NOMO-1 treated with DMSO at 0.1 percent for 48 hours (cell line): ENCODE results near the gene ABCA6.
A peak's percentile ranks its signal among the peaks of the same experiment; 100 is the strongest.
"Not testable (repeated sequence)": the region's sequence is repeated elsewhere in the genome, so short reads cannot be mapped to it uniquely, and the experiment has no call there.

Experiments
- DNase-seq: peaks from one replicate; lab custom pipeline; 2025; ENCODE audit not compliant: unreplicated experiment; lab: John Stamatoyannopoulos, UW

The ABCA6 gene

GRCh38 chr17:69141431-69142174 is at the start of gene ABCA6:
ABCA6 (minus strand) TSS chr17:69141895; CDS start chr17:69140703, 1,192 bp downstream.
- DNase-seq, result peak; percentile 29

- no peak for DNase-seq
Measured at GRCh38 chr17:69188796-69189195, 47.1 kb upstream of the ABCA6 start.

- DNase-seq, result no peak
Measured at GRCh38 chr17:69188064-69188463, 46.4 kb upstream of the ABCA6 start.

DNA sequence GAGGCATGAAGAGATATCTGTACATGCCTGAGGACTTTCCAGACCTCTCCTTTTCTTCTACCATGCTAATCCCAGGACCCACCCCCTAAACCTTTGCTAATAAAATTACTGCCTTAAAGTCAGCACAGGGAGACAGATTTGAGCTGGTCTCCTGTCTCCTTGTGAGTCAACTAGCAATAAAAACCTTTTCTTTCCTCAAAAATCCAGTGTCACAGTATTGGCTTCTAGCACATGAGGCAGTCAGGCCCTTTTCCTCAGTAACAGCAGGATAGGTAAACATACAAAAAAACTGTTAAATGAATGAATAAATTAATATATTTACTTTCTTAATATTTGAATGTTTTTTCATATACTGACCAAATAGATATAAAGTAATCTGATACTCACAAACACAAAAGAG is 45.6 kb upstream of the ABCA6 start:
- no peak for DNase-seq

DNA sequence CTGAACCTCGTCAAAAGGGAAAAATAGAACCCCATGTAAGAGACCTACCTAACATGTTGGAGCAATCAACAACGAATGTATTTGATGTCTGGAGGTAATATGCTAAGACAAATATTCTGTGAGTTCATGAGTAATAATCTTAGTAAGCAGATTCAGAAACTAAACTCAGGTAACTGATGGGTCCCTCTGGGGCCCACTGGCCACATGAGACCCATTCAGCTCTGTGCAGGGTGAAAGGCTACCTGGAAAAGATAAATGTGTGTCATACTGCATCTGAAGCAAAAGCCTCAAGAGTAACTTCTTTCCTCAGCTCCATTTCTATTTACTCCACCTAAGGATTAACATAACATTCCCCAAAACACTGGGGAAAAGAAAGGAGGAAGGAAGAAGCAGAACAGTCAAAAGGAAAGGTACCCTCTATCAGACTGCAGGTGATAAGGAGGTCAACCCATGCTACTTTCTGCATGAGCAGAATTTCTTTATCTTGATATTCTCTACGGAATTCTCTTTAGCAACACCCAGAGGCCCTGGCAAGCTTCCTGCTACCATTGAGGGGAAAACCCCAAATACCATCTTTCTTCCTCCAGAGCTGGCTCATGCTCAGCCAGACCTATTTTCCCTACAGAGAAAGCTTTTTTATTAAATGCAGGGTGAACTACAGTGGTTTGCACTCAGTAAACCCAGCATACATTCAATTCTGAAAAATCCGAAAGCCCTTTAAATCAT is 37.7 kb upstream of the ABCA6 start:
- DNase-seq, result no peak

DNA sequence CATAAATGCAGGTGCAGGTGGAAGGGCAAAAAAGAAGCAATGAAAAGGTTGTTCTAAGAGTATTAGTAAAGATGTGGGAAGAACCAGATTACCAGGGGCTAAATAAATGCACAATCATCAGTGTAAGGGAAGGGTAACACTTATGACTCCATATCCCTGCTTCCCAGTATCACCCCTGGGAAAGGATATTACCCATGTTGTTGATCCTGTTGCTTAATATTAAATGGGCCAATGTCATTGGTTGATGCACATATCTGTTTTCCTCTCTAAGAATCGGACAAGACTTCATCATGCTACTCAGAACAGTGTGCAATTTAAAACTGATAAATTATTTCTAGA is 34.7 kb upstream of the ABCA6 start:
- no peak for DNase-seq

GRCh38 chr17:69175625-69176456 is 34.1 kb upstream of the ABCA6 start:
- DNase-seq, result peak; percentile 25

- DNase-seq, result no peak
Measured at GRCh38 chr17:69175262-69175624, 33.5 kb upstream of the ABCA6 start.

DNA sequence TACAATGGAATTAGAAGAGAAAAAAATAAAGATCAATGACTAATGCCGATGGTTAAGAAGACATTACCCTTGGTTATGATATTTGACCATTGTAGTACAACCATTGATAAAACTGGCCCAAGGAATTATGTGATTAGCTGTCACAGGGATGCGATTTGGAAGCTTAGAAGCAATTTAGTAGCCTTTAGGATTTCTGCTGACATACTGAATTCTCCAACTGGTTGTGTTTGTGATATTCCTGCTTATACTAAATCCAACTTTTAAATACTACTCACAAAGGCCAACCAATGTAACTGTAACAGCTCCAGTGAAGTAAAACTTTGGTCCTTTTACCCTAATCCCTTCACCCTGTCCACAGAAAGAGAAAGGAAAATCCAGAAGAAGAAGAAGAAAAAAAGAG is 31.4 kb upstream of the ABCA6 start:
- no peak for DNase-seq

DNA sequence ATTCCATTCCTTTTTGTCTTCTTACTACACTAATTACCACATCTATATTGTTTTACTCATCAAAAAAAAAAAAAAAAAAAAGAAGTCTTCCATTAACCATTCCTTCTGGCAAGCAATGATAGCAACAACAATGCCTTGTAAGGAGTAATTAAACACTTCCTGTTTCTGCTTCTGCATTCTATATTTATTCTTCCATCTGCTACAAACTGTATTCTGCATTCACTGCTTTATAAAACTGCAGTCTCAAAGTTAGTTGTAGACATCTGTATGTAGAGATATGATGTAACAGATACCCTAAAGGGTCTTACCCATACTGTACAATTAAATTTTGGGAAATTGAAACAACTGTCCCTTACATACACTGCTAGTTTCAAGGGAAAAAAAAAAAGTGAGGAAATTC is 28.7 kb upstream of the ABCA6 start:
- peak; percentile 91 for DNase-seq

- DNase-seq, result not testable (repeated sequence)
Measured at GRCh38 chr17:69168642-69169041, 26.9 kb upstream of the ABCA6 start.

GRCh38 chr17:69166957-69167356 is 25.3 kb upstream of the ABCA6 start:
- DNase-seq, result no peak

DNA sequence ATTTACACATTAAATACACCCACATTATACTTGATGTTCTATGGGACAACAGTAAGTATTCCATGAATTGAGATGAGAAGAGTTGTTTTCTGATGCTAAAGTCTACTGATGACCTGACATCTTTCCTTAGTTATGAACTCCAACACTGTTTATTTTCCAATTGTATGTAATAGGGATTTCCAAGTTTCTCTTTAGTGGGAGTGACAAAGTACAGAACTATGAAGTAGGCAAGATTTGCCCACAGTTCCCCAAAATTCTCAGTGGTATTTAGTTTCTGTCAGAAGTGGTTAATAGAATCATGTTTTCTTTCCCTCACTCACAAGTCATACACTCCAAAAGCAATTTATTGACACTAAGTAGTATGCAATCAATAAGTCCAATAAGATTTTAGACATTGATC is 22.5 kb upstream of the ABCA6 start:
- no peak for DNase-seq

GRCh38 chr17:69159418-69159817 is 17.7 kb upstream of the ABCA6 start:
- no peak for DNase-seq

GRCh38 chr17:69154267-69154666 is 12.6 kb upstream of the ABCA6 start:
- peak; percentile 27 for DNase-seq

DNA sequence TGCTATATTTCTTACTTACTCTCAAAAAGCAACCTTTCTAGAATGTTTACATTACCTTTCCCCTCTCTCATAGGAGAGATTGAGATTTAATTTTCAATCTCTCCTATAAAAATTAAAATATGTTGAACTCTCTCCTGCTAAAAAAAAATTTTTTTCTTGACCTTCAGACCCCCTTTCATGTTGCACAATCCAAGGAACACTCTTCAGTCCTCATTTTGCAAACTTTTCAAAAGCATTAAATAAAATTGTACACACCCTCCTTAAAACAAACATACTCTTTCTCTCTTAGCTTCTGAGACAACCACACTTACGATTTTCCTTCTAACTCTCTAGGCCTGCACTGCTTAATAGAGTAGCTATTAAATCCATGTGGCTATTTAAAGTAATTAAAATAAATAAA is 8.6 kb upstream of the ABCA6 start:
- no peak for DNase-seq

DNA sequence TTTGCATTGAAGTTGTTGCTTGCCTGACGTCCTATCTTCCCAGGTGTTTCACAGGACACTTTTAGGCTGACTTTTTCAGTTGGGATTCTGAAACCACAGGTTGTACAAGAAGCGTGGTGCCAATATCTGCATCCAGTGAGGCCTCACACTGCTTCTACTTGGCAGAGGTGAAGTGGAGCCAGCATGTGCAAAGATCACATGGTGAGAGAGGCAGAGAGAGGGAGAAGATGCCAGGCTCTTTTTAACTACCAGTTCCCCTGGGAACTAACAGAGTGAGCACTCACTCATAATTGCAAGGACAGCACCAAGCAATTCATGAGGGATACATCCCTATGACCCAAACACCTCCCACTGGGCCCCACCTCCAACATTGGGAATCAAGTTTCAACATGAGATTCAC is 5.8 kb upstream of the ABCA6 start:
- DNase-seq, result no peak

DNA sequence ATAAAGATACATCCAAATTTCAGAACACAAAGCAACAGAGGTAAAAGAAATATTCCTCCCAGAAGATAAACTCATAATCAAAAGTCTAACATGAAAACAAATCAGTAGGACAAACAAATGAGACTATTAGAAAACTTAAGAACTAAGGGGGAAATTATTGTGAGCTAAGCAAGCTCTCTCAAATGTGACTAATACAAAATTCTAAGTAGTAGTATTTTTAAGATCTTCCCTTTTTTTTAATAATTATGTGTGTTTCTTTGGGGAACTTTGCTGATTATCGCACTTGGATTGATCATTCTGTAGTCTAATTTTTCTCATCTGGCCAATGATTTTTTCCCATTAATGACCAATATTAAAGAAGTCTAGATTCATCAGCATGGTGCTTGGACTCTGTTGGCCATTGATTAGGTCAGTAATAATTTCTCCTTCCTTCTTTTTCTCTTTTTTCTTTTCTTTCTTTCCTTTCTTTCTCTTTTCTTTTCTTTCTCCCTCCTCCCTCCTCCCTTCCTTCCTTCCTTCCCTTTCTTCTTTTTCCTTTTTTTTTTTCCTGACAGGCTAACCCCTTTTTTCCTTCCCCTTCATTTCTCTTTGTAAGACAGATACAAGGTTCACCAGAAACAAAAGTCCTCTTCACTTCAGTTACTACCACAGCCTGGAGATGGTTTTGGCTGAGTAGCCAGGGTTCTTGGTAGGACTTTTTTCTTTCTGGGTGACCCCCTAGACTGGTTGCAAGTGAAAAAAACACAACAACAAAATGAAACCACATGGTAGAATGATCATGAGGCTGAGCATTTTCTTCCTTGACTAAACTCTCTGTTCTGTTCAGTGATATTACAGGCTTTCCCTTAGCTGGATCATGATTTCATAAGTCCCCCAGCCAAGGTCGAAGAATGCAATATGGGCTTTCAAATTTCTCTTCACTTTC is 2.9 kb upstream of the ABCA6 start:
- no peak for DNase-seq

DNA sequence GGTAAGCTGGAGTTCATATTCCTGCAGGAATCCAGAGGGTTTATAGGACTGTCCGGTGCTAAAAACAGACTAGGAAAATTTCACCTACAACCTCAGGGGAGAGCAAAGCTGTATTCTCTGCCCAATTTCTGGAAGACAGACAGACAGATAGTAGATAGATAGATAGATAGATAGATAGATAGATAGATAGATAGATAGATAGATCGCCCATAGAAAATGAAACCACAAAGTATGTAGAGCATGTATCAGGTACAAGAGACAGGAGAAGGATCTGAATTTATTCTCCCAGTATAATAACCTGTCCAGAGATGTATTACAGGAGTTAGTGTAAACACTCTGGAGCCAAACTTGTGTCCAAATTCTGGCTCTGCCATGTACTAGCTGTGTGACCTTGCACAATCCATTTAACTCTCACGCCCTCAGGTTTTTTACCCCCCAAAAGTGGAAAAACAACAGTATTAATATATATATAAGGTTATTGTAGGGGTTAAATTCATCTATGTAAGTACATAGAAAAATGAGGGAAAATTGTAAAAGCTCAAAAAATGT is 2.1 kb upstream of the ABCA6 start:
- DNase-seq, result no peak

DNA sequence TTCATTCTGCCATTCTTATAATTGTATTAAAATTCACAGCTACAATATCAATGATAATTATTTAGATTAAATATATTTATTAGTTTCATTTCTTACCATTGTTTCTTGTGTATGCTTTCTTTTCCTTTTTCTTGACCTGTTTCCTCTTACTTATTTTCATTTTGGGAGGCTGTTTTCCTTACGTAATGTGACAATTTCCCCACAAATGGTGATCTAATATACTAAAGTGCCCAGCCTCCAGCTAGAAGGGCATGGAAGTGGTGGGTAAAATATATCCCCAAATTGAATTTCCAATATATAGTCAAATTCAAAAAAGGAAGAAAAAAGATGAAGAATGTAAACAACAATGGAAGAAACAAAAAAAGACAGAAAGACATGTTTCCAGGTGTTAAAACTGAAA is 1.5 kb upstream of the ABCA6 start:
- DNase-seq, result no peak
